D721Med (cell line): ENCODE results near the gene COX7A2L.
A peak's percentile ranks its signal among the peaks of the same experiment; 100 is the strongest.

Source experiments
- DNase-seq: peaks from one replicate; pipeline ENCODE4 v3.0.0; 2011; ENCODE audit warnings: low spot score; ENCODE audit not compliant: insufficient read length
- FAIRE-seq: peaks from 2 replicates; lab custom pipeline; 2011; peaks lifted over from hg19 to GRCh38; lab: Jason Lieb, UNC
- CTCF ChIP-seq: IDR thresholded peaks from 2 replicates; pipeline ENCODE4 v1.5.1; 2012; ENCODE audit warnings: mild to moderate bottlenecking, control low read depth; ENCODE audit not compliant: insufficient read depth; ENCODE audit errors: missing control alignments

COX7A2L gene

GRCh38 chr2:42324244-42324643 is 36.8 kb downstream of the COX7A2L start:
- no peak for FAIRE-seq
- TF ChIP-seq CTCF, result no peak
- DNase-seq, result no peak

GRCh38 chr2:42321452-42322064 is 39.5 kb downstream of the COX7A2L start:
- no peak for FAIRE-seq
- TF ChIP-seq CTCF, result no peak

GRCh38 chr2:42319265-42319664 is 41.8 kb downstream of the COX7A2L start:
- TF ChIP-seq CTCF, result no peak
- FAIRE-seq (no peak), DNase-seq (no peak)

More at GRCh38 chr2:42321452-42322064, 39.5 kb downstream of the COX7A2L start:
- DNase-seq, result no peak

GRCh38 chr2:42317945-42318344 is 43.1 kb downstream of the COX7A2L start:
- no peak for DNase-seq
- TF ChIP-seq CTCF, result no peak

GRCh38 chr2:42317486-42317885 is 43.5 kb downstream of the COX7A2L start:
- TF ChIP-seq CTCF, result no peak
- FAIRE-seq (peak; percentile 6), DNase-seq (no peak)

More at GRCh38 chr2:42317945-42318344, 43.1 kb downstream of the COX7A2L start:
- no peak for FAIRE-seq

GRCh38 chr2:42316910-42317309 is 44.1 kb downstream of the COX7A2L start:
- no peak for FAIRE-seq
- TF ChIP-seq CTCF, result no peak
- no peak for DNase-seq

GRCh38 chr2:42315844-42316470 is 45.1 kb downstream of the COX7A2L start:
- TF ChIP-seq CTCF, result no peak
- no peak for DNase-seq
- no peak for FAIRE-seq
